Natural killer cell (primary cell): ENCODE data around the gene RSPH9. TPM values are rescaled to one million over a fixed set of nuclear protein-coding genes. Genes with fewer than 3 reads are reported as not detected.

Experiments
- ATAC-seq, 3 donors: fragments of 150-1000 bp in 2 of 3; fragments of 200-7000 bp in 1 of 3; cut with Tn5 transposase; 1 replicate in 1 of 3; 2 replicates in 2 of 3; pipeline ENCODE4 v1.10.0; 2021; ENCODE audit warnings: mild to moderate bottlenecking in 2 of 3, moderate library complexity in 2 of 3
- DNase-seq, 2 donors: peaks; one replicate each; pipeline versions ENCODE4 v3.0.0 to v3.0.0-alpha.2; 2013 to 2021; ENCODE audit warnings: mixed read lengths in 1 of 2
- H3K27ac ChIP-seq: one replicate; pipeline ENCODE4 v1.5.1; 2013; ENCODE audit warnings: mild to moderate bottlenecking, low read length
- H3K27me3 ChIP-seq: one replicate; pipeline ENCODE4 v1.6.1; 2013; ENCODE audit warnings: low read length; ENCODE audit not compliant: control insufficient read depth, insufficient read depth
- H3K36me3 ChIP-seq: one replicate; pipeline ENCODE4 v1.6.1; 2013; ENCODE audit warnings: low read length; ENCODE audit not compliant: control insufficient read depth, insufficient read depth
- H3K4me1 ChIP-seq: one replicate; pipeline ENCODE4 v1.6.1; 2013; ENCODE audit warnings: low read length; ENCODE audit not compliant: control insufficient read depth, insufficient read depth
- H3K4me3 ChIP-seq: one replicate; pipeline ENCODE4 v1.5.1; 2013; ENCODE audit warnings: low read length
- H3K9me3 ChIP-seq: one replicate; pipeline ENCODE4 v1.6.1; 2013; ENCODE audit warnings: low read length; ENCODE audit not compliant: control insufficient read depth, insufficient read depth
- H3K27ac Mint-ChIP-seq, 2 donors: one replicate each; pipeline ENCODE4 v1.8.0; 2022; ENCODE audit warnings: mild to moderate bottlenecking in 2 of 2, mixed read lengths in 2 of 2, moderate library complexity in 1 of 2
- H3K27me3 Mint-ChIP-seq, 2 donors: one replicate each; pipeline ENCODE4 v1.8.0; 2022; ENCODE audit warnings: low read depth in 2 of 2, mixed read lengths in 2 of 2
- H3K36me3 Mint-ChIP-seq: one replicate; pipeline ENCODE4 v1.8.0; 2022; ENCODE audit warnings: mixed read lengths
- H3K4me1 Mint-ChIP-seq, 2 donors: one replicate each; pipeline ENCODE4 v1.8.0; 2022; ENCODE audit warnings: mixed read lengths in 2 of 2
- H3K4me3 Mint-ChIP-seq: one replicate; pipeline ENCODE4 v1.8.0; 2022; ENCODE audit warnings: mild to moderate bottlenecking, moderate library complexity, mixed read lengths
- H3K9me3 Mint-ChIP-seq, 2 donors: one replicate each; pipeline ENCODE4 v1.8.0; 2022; ENCODE audit warnings: mixed read lengths in 2 of 2
- CTCF ChIP-seq: fragments of 200-600 bp; IDR thresholded peaks from one replicate; pipeline ENCODE4 v1.8.0; 2022; ENCODE audit warnings: antibody characterized with exemption
- WGBS: methylation state at CpG from one replicate; pipeline ENCODE4 v1.1.7; 2013; ENCODE audit warnings: missing lambda C conversion rate; ENCODE audit not compliant: insufficient coverage; 5-methylcytosine and 5-hydroxymethylcytosine counted together
- intact Hi-C: fragments of 100-400 bp; cut with micrococcal nuclease; formaldehyde crosslinking; loops from one replicate; pipeline ENCODE4 v1.14.2; 2022
- total RNA-seq, 4 donors: library from RNA; stranded (reverse); fragments of 120-200 nt in 1 of 4; gene quantifications; one replicate each; pipeline versions ENCODE4 v1.2.3 to v1.2.4, GENCODE V29; 2013 to 2022

The RSPH9 gene
- total RNA-seq, 3 donors from 2014 or later (not counting 1 experiment from before 2014, with no cell fraction given): 0.23 TPM; not detected in 2

- Histone ChIP-seq H3K9me3 (no peaks in the 10 kb centered on the region), H3K27me3 (no peaks in the 10 kb centered on the region), H3K36me3 (peaks cover 35% of the 10 kb centered on the region), H3K27ac (no peak overlapping the region), H3K4me3 (no peak overlapping the region), H3K4me1 (peaks cover 3% of the 10 kb centered on the region)
- DNase-seq (no peak), ATAC-seq (no peak)
- 99% methylated on average over 5 of the region's 5 CpGs for WGBS
- Mint-ChIP-seq H3K36me3 (peaks cover 12% of the 10 kb centered on the region), H3K27ac (no peak overlapping the region), H3K4me3 (no peak overlapping the region), H3K4me1 (peaks cover 5 to 10% of the 10 kb centered on the region in 2 donors), H3K27me3 (no peaks in the 10 kb centered on the region), H3K9me3 (no peaks in the 10 kb centered on the region)
- no peak for TF ChIP-seq CTCF
- intact Hi-C loops: no loop called here
These were observed 34.4 kb upstream of the RSPH9 start for GRCh38 chr6:43610431-43610830.

GRCh38 chr6:43613721-43614395 is 31.0 kb upstream of the RSPH9 start:
- Mint-ChIP-seq H3K27me3 (no peaks in the 10 kb centered on the region), H3K4me3 (no peak overlapping the region), H3K9me3 (no peaks in the 10 kb centered on the region), H3K27ac (no peak overlapping the region), H3K4me1 (peaks cover 0 to 5% of the 10 kb centered on the region in 2 donors), H3K36me3 (peaks cover 6% of the 10 kb centered on the region)
- no peak for TF ChIP-seq CTCF
- Histone ChIP-seq H3K9me3 (no peaks in the 10 kb centered on the region), H3K27ac (no peak overlapping the region), H3K27me3 (no peaks in the 10 kb centered on the region), H3K4me3 (no peak overlapping the region), H3K4me1 (no peaks in the 10 kb centered on the region), H3K36me3 (peaks cover 31% of the 10 kb centered on the region)
- 98% methylated on average over 6 of the region's 6 CpGs for WGBS
- DNase-seq: no peak
- no peak for ATAC-seq
- intact Hi-C loops: no loop called here

GRCh38 chr6:43614396-43614730 is 30.5 kb upstream of the RSPH9 start:
- no peaks in the 10 kb centered on the region for H3K27me3 Mint-ChIP-seq
- H3K9me3 Mint-ChIP-seq: no peaks in the 10 kb centered on the region
- Histone ChIP-seq H3K9me3 (no peaks in the 10 kb centered on the region), H3K27ac (no peak overlapping the region), H3K4me3 (no peak overlapping the region), H3K27me3 (no peaks in the 10 kb centered on the region), H3K4me1 (no peaks in the 10 kb centered on the region), H3K36me3 (peaks cover 31% of the 10 kb centered on the region)
- ATAC-seq (no peak), DNase-seq (no peak)
- no peak overlapping the region for H3K27ac Mint-ChIP-seq
- H3K36me3 Mint-ChIP-seq: peaks cover 6% of the 10 kb centered on the region
- intact Hi-C loops: no loop called here
- 85% methylated on average over 2 of the region's 3 CpGs for WGBS
- H3K4me3 Mint-ChIP-seq: no peak overlapping the region
- TF ChIP-seq CTCF: no peak
- peaks cover 0 to 5% of the 10 kb centered on the region in 2 donors for H3K4me1 Mint-ChIP-seq
